HCT116 (cell line): ENCODE results near the gene MAPKBP1. TPM values are rescaled to one million over a fixed set of nuclear protein-coding genes. Genes with fewer than 3 reads are reported as not detected.

ENCODE experiments used
- ATAC-seq: fragments of 200-7000 bp; cut with Tn5 transposase; 2 replicates; pipeline ENCODE4 v1.9.1; 2020; ENCODE audit warnings: mild to moderate bottlenecking, moderate library complexity
- BruUV-seq: library from RNA; stranded (reverse); fragments of 400-500 nt; replicated peaks from 2 replicates; lab custom pipeline; 2021; lab: Mats Ljungman, UMichigan
- CTCF ChIA-PET: fragments of 300-600 bp; sonication (Branson Sonifier 250); formaldehyde crosslinking; loops from one replicate; lab custom pipeline; 2021; ENCODE audit warnings: antibody characterized with exemption; lab: Charles Lee
- POLR2A ChIA-PET: fragments of 300-600, 350-600 bp; sonication (Branson Sonifier 250); formaldehyde crosslinking; loops from one replicate; lab custom pipeline; 2021; ENCODE audit warnings: antibody characterized with exemption; lab: Charles Lee
- RAD21 ChIA-PET, 2 experiments: fragments of 300-600 bp; sonication (Branson Sonifier 250); formaldehyde crosslinking; loops; one replicate each; lab custom pipeline; 2023; ENCODE audit warnings: low total read pairs in 2 of 2; ENCODE audit not compliant: uncharacterized antibody in 2 of 2, unreplicated experiment in 2 of 2, low non-redundant PET in 1 of 2; lab: Charles Lee
- DNase-seq: peaks from one replicate; pipeline ENCODE4 v3.0.0-alpha.2; 2010; ENCODE audit warnings: low read depth, low spot score
- H2AFZ ChIP-seq: fragments of 200-600 bp; shearing (Covaris generic), sonication (generic); 2 replicates; pipeline ENCODE4 v1.6.1; 2017; ENCODE audit warnings: low read depth, mixed run types, mixed read lengths, antibody characterized with exemption, low read length; ENCODE audit not compliant: poor library complexity, severe bottlenecking
- H3K27ac ChIP-seq: 2 replicates; pipeline ENCODE4 v1.5.1; 2012; ENCODE audit warnings: low read depth, low read length
- H3K27me3 ChIP-seq: fragments of 200-600 bp; sonication (generic); 2 replicates; pipeline ENCODE4 v1.6.1; 2016; ENCODE audit warnings: mixed run types, low read length, mixed read lengths; ENCODE audit not compliant: insufficient read depth
- H3K36me3 ChIP-seq, 2 experiments: fragments of 200-500 bp in 1 of 2; fragments of 200-600 bp in 1 of 2; sonication (Bioruptor generic) in 1 of 2; sonication (generic) in 1 of 2; 2 replicates each; pipeline versions ENCODE4 v1.5.1 to v1.6.1; 2014 to 2016; ENCODE audit warnings: low read length in 2 of 2, inconsistent platforms in 1 of 2, mixed read lengths in 1 of 2, mixed run types in 1 of 2; ENCODE audit not compliant: insufficient read depth in 2 of 2, control insufficient read depth in 1 of 2
- H3K4me1 ChIP-seq, 2 experiments: fragments of 200-600 bp in 1 of 2; sonication (generic) in 1 of 2; 2 replicates each; pipeline versions ENCODE4 v1.5.1 to v1.6.1; 2012 to 2017; ENCODE audit warnings: low read length in 2 of 2, inconsistent platforms in 1 of 2, mild to moderate bottlenecking in 1 of 2, mixed read lengths in 1 of 2, mixed run types in 1 of 2, moderate library complexity in 1 of 2; ENCODE audit not compliant: insufficient read depth in 2 of 2, control insufficient read depth in 1 of 2
- H3K4me2 ChIP-seq: fragments of 200-600 bp; sonication (generic); 2 replicates; pipeline ENCODE4 v1.6.1; 2017; ENCODE audit warnings: mixed run types, low read length, mixed read lengths
- H3K4me3 ChIP-seq, 2 experiments: fragments of 200-600 bp in 1 of 2; sonication (generic) in 1 of 2; replicated peaks in 1 of 2; 2 replicates each; pipeline ENCODE4 v1.5.1; 2011 to 2016; ENCODE audit warnings: low read length in 2 of 2, control low read depth in 1 of 2, low read depth in 1 of 2, mild to moderate bottlenecking in 1 of 2, mixed read lengths in 1 of 2, mixed run types in 1 of 2
- H3K79me2 ChIP-seq: fragments of 200-600 bp; sonication (generic); 2 replicates; pipeline ENCODE4 v1.6.1; 2017; ENCODE audit warnings: mild to moderate bottlenecking, mixed run types, low read length, moderate library complexity, mixed read lengths; ENCODE audit not compliant: insufficient read depth
- H3K9ac ChIP-seq: fragments of 200-600 bp; sonication (generic); 2 replicates; pipeline ENCODE4 v1.6.1; 2016; ENCODE audit warnings: low read length, mixed read lengths
- H3K9me2 ChIP-seq: fragments of 200-600 bp; sonication (generic), shearing (Covaris generic); 2 replicates; pipeline ENCODE4 v1.6.1; 2017; ENCODE audit warnings: mixed run types, mild to moderate bottlenecking, moderate library complexity; ENCODE audit not compliant: insufficient read depth
- H3K9me3 ChIP-seq, 2 experiments: fragments of 200-500 bp in 1 of 2; fragments of 200-600 bp in 1 of 2; sonication (Bioruptor generic) in 1 of 2; sonication (generic) in 1 of 2; 2 replicates each; pipeline ENCODE4 v1.6.1; 2014 to 2017; ENCODE audit warnings: low read length in 2 of 2, mixed read lengths in 2 of 2, inconsistent platforms in 1 of 2, low read depth in 1 of 2, mild to moderate bottlenecking in 1 of 2, mixed run types in 1 of 2, moderate library complexity in 1 of 2; ENCODE audit not compliant: control insufficient read depth in 1 of 2, insufficient read depth in 1 of 2
- H4K20me1 ChIP-seq: fragments of 200-600 bp; sonication (generic), shearing (Covaris generic); 2 replicates; pipeline ENCODE4 v1.6.1; 2017; ENCODE audit warnings: mixed run types, mild to moderate bottlenecking, moderate library complexity; ENCODE audit not compliant: insufficient read depth
- CTCF ChIP-seq, 3 experiments: fragments of 200-600 bp in 1 of 3; sonication (generic) in 1 of 3; IDR thresholded peaks in 2 of 3; conservative IDR thresholded peaks in 1 of 3; 2 replicates each; pipeline ENCODE4 v1.5.1; 2012 to 2017; ENCODE audit warnings: low read depth in 2 of 3, low read length in 2 of 3, antibody characterized with exemption in 1 of 3, borderline replicate concordance in 1 of 3, control low read depth in 1 of 3, mild to moderate bottlenecking in 1 of 3, mixed read lengths in 1 of 3, mixed run types in 1 of 3, moderate library complexity in 1 of 3; ENCODE audit not compliant: insufficient read depth in 1 of 3
- EGR1 ChIP-seq: IDR thresholded peaks from 2 replicates; pipeline ENCODE4 v1.6.1; 2012; ENCODE audit warnings: low read depth
- ELF1 ChIP-seq: IDR thresholded peaks from 2 replicates; pipeline ENCODE4 v1.6.1; 2012; ENCODE audit warnings: low read depth, borderline replicate concordance
- EZH2 ChIP-seq: fragments of 200-600 bp; sonication (generic); IDR thresholded peaks from 2 replicates; pipeline ENCODE4 v1.6.1; 2017; ENCODE audit warnings: antibody characterized with exemption, mixed run types
- FOSL1 ChIP-seq: IDR thresholded peaks from 2 replicates; pipeline ENCODE4 v1.6.1; 2012; ENCODE audit warnings: low read depth
- JUND ChIP-seq: IDR thresholded peaks from 2 replicates; pipeline ENCODE4 v1.6.1; 2012
- MAX ChIP-seq: IDR thresholded peaks from 2 replicates; pipeline ENCODE4 v1.6.1; 2012
- POLR2A ChIP-seq: IDR thresholded peaks from 2 replicates; pipeline ENCODE4 v1.7.0; 2011; ENCODE audit warnings: borderline replicate concordance; ENCODE audit not compliant: insufficient read depth, insufficient read length; ENCODE audit errors: extremely low read depth
- POLR2AphosphoS5 ChIP-seq: IDR thresholded peaks from 2 replicates; pipeline ENCODE4 v1.6.1; 2011; ENCODE audit warnings: mild to moderate bottlenecking, low read depth, low read length, moderate library complexity
- RAD21 ChIP-seq: IDR thresholded peaks from 2 replicates; pipeline ENCODE4 v1.6.1; 2012; ENCODE audit warnings: low read depth, mild to moderate bottlenecking
- REST ChIP-seq: IDR thresholded peaks from 2 replicates; pipeline ENCODE4 v1.6.1; 2012; ENCODE audit warnings: low read depth
- SIN3A ChIP-seq: IDR thresholded peaks from 2 replicates; pipeline ENCODE4 v1.6.1; 2012; ENCODE audit warnings: low read depth
- SP1 ChIP-seq: IDR thresholded peaks from 2 replicates; pipeline ENCODE4 v1.6.1; 2012; ENCODE audit warnings: low read depth
- TCF7L2 ChIP-seq: IDR thresholded peaks from 2 replicates; pipeline ENCODE4 v1.7.0; 2011; ENCODE audit warnings: borderline replicate concordance, inconsistent platforms; ENCODE audit not compliant: insufficient read depth, insufficient read length; ENCODE audit errors: extremely low read depth
- ZBTB33 ChIP-seq: IDR thresholded peaks from 2 replicates; pipeline ENCODE4 v1.6.1; 2011; ENCODE audit warnings: mild to moderate bottlenecking, low read length, moderate library complexity; ENCODE audit not compliant: insufficient replicate concordance; ENCODE audit errors: extremely low read depth
- ZFX ChIP-seq: fragments of 450-650 bp; IDR thresholded peaks from 2 replicates; pipeline ENCODE4 v1.6.1; 2017
- ZNF274 ChIP-seq: fragments of 200-500 bp; sonication (Bioruptor generic); IDR thresholded peaks from 2 replicates; pipeline ENCODE4 v1.6.1; 2014; ENCODE audit warnings: mild to moderate bottlenecking, low read depth, low read length, inconsistent platforms
- intact Hi-C: fragments of 100-400 bp; cut with micrococcal nuclease; formaldehyde crosslinking; loops from 2 replicates; pipeline ENCODE4 v1.10.0; 2022
- total RNA-seq: library from RNA; stranded (reverse); gene quantifications from one replicate; pipeline ENCODE4 v1.2.1, GENCODE V29; 2021; ENCODE audit not compliant: unreplicated experiment
- TF ChIP-seq, protein P1 (sequence below): IDR thresholded peaks from 2 replicates; pipeline ENCODE4 v1.6.1; 2012

The MAPKBP1 gene
- total RNA-seq, 1 experiment from 2014 or later = 21.3 TPM

- TF ChIP-seq ELF1 = no peak
- TF ChIP-seq ZBTB33 = no peak
- TF ChIP-seq SIN3A = no peak
- TF ChIP-seq POLR2A = no peak
- TF ChIP-seq FOSL1 = no peak
- TF ChIP-seq TCF7L2 = no peak
- no peak for TF ChIP-seq JUND
- TF ChIP-seq EGR1 = no peak
Measured at GRCh38 chr15:41801185-41801584, 26.9 kb downstream of the MAPKBP1 start (continued).

DNA sequence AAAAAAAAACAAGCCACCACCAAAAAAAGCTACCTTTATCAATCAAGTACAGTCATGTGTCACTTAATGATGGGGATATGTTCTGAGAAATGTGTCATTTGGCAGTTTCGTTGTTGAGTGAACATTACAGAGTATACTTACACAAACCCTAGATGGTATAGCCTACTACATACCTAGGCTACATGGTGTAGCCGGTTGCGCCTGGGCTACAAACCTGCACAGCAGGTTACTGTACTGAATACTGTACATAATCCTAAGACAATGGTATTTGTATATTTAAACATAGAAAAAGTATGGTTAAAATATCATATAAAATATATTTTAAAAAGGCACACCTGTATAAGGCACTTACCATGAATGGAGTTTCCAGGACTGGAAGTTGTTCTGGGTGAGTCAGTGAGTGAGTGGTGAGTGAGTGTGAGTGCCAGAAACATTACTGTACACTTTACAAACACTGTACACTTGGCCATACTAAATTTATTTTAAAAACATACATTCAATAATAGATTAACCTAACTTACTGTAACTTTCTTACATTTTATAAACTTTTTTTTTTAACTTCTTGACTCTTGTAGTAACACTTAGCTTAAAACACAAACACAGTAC, 27.7 kb downstream of the MAPKBP1 start:
- no peak overlapping the region for H2AFZ ChIP-seq
- no peak overlapping the region for H3K4me2 ChIP-seq
- 0 out of 4 replicates have a peak, but pooled peaks cover 0 to 8% of the 10 kb centered on the region in 2 experiments for H3K36me3 ChIP-seq
- no peaks in the 10 kb centered on the region for H4K20me1 ChIP-seq
- ATAC-seq = no peak
- H3K27ac ChIP-seq = no peak overlapping the region
- no peaks in the 10 kb centered on the region for H3K79me2 ChIP-seq
- H3K27me3 ChIP-seq = no peaks in the 10 kb centered on the region
- ChIA-PET CTCF (interaction anchor here (3.8 kb wide), 1 partner anchor 29 kb away, joined by 20 read pairs; the partner anchor contains the start of gene MAPKBP1), POLR2A (interaction anchor here (1.2 kb wide), 1 partner anchor 28 kb away, joined by 3 read pairs; no protein-coding TSS in a partner anchor), RAD21 (no interaction called here)
- DNase-seq = no peak
- no peak overlapping the region for H3K4me3 ChIP-seq
- H3K9me3 ChIP-seq = no peaks in the 10 kb centered on the region
- no peak overlapping the region for H3K9ac ChIP-seq
- no TSS peak for BruUV-seq
- H3K4me1 ChIP-seq = peaks cover 14 to 37% of the 10 kb centered on the region in 2 experiments; a peak in 3 of 4 replicates
- intact Hi-C loops = no loop called here
- H3K9me2 ChIP-seq = no peaks in the 10 kb centered on the region
- TF ChIP-seq ZNF274 (no peak), POLR2AphosphoS5 (no peak), EZH2 (no peak), RAD21 (no peak), CTCF (IDR thresholded peaks at IDR 0.05 in 2 of 3, conservative IDR thresholded peaks at IDR 0.05 in 1 of 3; ENCODE audit: borderline replicate concordance in 1 of 3, insufficient read depth in 1 of 3, low read depth in 2 of 3, low read length in 2 of 3) (no peak), EGR1 (no peak), SIN3A (no peak), MAX (no peak), SP1 (no peak), ZFX (no peak), REST (no peak)
- TF ChIP-seq, protein P1, sequence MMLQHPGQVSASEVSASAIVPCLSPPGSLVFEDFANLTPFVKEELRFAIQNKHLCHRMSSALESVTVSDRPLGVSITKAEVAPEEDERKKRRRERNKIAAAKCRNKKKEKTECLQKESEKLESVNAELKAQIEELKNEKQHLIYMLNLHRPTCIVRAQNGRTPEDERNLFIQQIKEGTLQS = no peak
